NOMO-1 treated with DMSO at 0.1 percent for 48 hours (cell line): ENCODE data around the gene SEH1L.
"Not testable (repeated sequence)": the region's sequence is repeated elsewhere in the genome, so short reads cannot be mapped to it uniquely, and the experiment has no call there.

Experiments
- DNase-seq: peaks from one replicate; lab custom pipeline; 2025; ENCODE audit not compliant: unreplicated experiment; lab: John Stamatoyannopoulos, UW

SEH1L gene, protein sequence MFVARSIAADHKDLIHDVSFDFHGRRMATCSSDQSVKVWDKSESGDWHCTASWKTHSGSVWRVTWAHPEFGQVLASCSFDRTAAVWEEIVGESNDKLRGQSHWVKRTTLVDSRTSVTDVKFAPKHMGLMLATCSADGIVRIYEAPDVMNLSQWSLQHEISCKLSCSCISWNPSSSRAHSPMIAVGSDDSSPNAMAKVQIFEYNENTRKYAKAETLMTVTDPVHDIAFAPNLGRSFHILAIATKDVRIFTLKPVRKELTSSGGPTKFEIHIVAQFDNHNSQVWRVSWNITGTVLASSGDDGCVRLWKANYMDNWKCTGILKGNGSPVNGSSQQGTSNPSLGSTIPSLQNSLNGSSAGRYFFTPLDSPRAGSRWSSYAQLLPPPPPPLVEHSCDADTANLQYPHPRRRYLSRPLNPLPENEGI

GRCh38 chr18:12947285-12948049, at the start of gene SEH1L:
SEH1L (plus strand) TSS chr18:12948011; CDS start chr18:12948122, 111 bp downstream.
- peak; percentile 94 for DNase-seq

DNA sequence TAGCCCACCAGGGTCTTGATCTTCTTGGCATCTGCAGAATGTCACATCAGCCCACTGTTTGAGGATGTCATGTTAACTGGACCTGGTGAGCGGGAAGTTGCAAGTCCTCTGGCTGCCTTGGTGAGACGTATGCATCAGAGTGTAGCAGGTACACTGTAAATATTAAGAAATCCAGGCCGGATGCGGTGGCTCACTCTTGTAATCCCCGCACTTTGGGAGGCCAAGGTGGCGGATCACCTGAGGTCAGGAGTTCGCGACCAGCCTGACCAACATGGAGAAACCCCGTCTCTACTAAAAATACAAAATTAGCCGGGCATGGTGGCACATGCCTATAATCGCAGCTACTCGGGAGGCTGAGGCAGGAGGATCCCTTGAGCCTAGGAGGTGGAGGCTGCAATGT, 46.6 kb upstream of the SEH1L start:
- not testable (repeated sequence) for DNase-seq

- DNase-seq = no peak
These were observed 43.7 kb upstream of the SEH1L start for GRCh38 chr18:12904012-12904516.

DNA sequence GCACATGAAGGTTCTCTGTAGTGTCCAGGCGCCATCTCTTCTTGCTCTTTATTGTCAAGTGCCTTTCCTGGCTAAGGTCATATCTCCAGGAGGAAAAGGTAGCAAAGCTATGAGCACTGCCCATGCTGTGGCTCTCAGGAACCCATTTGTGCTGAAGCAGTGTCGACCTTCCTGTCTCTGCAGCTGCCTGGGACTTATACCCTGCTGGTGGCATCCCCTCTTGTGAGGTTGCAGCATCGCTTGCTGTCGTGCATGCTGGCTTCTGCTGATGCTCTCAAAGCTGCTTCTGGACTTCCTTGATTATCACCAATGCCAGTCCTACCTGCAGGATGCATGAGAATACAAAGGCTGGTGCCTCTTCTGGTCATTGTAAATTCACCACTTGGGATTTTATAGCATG, 41.7 kb upstream of the SEH1L start:
- no peak for DNase-seq

GRCh38 chr18:12906773-12907172, 41.0 kb upstream of the SEH1L start:
- no peak for DNase-seq

DNA sequence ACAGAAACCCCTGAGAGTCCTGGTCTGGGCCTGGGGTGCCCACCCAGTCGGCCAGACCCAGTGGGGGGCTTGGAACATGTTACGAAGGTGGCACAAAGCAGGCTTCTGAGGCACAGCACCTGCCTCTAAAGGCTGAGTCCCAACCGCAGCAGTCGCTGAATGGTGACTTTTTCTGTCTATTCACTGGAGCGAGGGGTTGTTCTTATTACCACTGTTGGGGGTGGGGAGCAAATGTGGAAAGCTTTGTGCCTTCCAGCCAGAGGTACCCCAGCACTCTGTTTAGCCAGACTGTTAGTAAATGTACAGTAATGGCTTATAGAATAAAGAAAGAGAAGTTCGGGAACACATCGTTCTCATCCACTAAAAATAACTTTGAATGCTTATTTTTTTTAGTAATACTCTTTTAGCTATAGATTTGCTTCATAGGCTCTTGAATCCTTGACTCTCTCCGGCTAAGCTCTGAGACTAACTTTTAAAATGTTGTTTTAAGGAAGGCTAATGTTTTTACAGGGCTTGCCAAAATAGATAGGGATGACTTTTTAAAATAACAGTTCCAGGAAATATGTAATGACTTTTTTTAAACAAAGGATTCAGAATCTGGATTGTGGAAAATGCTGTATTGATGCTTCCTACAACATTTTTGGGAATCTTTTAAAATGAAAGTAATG, 40.4 kb upstream of the SEH1L start:
- DNase-seq = no peak

DNA sequence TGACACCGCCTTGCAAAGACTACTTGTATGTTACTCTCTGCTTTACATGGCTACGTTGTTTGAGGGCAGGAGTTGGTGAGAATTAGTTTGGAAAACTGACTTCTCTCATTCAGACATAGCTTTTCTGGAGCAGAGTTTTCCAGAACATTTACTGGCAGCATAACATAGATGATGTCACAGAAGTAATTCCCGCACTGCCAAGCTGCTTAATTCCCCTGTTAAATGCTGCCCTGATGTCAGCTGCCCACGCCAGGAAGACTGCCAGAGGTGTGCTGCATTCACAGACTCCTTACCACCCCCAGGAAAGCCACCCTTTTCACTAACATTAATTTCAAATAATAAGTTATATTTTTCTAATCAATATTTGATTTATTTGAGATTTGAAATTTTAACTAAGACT, 39.1 kb upstream of the SEH1L start:
- DNase-seq = no peak

- no peak for DNase-seq
These were observed 36.5 kb upstream of the SEH1L start for GRCh38 chr18:12911025-12911928.

GRCh38 chr18:12911929-12912703, 35.7 kb upstream of the SEH1L start:
- DNase-seq = no peak

DNA sequence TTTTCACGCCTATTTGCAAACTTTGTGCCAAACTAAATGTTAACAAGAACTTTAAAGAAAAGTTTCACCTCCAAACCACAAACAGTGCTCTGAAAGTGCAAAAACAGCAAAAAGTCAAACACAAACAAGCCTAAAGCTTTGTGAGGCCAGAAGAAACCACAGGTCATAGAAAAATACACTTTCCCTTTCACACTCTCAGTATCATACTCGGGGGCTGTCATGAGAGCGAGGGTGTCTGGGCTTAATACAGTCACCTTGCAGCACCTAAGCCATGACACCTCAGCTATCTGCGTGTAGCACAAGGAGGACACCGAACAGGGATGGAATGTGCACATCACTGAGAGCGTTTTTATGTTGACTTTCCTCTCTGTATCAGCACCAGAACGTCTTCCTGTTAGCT, 26.6 kb upstream of the SEH1L start:
- DNase-seq = no peak

DNA sequence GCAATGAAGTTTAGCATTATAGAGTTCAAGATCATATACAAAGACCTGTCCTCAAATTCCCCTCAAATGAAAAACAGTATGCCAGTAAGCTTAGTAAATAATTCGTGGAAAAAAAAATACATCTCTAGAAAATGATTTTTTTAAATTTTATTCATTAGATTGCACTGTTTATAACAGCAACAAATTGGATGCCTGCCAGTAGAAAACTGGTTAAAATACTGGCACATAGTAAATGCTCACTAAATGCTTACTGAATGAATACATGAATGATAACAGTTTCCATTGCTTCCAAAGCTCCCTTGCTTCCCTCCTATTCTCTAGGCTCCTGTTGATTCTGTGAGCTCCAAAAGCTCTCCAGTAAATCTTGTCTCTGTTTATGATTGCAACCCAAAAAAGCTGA, 25.5 kb upstream of the SEH1L start:
- DNase-seq = no peak

DNA sequence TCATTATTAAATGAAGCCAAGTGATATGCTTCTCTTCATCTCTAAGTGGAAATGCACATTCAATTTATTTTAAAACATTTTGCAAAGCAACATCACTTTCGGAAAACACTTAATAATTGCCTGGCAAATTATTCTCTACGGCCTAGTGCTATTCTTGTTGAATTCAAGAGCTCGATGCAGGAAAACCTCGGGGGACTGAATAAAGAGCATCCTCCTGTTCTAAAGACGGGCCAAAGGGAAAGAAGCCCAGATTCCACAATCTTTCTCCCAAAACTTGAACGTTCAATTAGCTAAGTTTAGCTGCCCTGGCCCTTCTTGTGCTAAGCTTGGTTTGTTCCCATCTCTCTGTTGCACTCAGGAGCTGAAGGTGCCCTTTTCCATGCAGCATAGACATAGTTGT, 23.2 kb upstream of the SEH1L start:
- no peak for DNase-seq

DNA sequence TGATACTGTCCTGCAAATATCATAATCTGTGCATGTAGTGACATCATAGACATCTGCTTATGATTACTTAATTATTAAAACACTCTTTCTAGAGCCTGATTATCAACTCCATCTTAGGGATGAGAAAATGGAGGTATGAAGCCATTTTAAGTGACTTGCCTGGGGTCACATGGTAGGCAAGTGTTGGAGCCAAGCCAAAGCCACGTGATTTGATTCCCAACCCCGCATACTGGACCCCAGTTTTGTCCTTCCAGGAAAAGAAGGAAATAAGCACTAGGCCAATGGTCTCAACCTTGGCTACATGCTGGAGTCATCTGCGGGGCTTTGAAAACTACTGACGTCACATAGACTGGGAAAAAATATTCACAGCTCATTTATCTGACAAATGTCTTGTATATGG, 19.6 kb upstream of the SEH1L start:
- DNase-seq = no peak

- DNase-seq = no peak
These were observed 19.2 kb upstream of the SEH1L start for GRCh38 chr18:12928641-12929040.

DNA sequence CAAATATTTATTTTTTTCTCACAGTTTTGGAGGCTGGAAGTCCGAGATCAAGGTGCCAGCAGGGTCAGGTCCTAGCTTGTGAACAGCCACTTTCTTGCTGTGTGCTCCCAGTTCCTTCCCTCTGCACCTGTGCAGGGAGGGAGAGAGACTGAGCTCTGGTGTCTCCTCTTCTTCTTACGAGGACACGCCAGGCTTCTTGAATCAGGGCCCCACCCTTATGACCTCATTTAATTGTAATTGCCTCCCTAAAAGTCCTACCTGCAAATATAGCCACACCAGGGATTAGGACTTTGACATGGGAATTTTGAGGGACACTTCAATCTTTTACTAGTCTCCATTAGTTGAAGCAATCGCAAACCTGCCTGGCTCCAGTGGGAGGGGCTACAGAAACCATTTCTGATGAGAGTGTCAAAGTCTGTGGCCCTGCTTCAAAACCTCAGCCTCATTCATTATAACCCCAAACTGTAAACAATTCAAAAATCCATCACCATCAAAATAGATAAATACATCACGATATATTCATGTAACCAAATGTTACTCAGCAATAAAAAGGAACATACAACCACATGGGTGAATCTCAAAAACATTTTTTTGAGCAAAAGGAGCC, 18.2 kb upstream of the SEH1L start:
- DNase-seq = no peak

- DNase-seq = no peak
These were observed 17.4 kb upstream of the SEH1L start for GRCh38 chr18:12930376-12930775.

DNA sequence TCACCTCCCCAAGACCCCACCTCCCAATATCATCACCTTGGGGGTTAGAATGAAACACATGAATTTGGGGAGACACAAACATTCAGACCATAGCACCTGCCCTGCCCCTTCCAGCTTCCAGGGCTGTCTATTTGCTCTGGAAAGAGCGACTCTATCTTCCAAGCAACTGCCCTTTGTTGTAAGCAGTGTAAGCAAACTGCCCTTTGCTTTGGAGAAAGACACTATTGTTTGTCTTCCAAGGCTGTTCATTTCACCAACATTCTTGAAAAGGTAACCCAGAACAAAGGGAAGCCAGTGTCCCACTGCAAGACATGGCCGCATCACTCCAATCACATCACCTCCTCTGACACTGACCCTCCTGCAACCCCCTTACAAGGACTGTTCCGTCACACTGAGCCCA, 16.9 kb upstream of the SEH1L start:
- no peak for DNase-seq

GRCh38 chr18:12933327-12933726, 14.5 kb upstream of the SEH1L start:
- DNase-seq = no peak

GRCh38 chr18:12934454-12935071, 13.2 kb upstream of the SEH1L start:
- DNase-seq = peak; percentile 62
